Thyroid gland (tissue), 4 donors: ENCODE measurements around the gene GPSM3. TPM values are rescaled to one million over a fixed set of nuclear protein-coding genes. Genes with fewer than 3 reads are reported as not detected.

Source experiments
- DNase-seq, 2 donors: peaks; one replicate each; pipeline ENCODE4 v3.0.0-alpha.2; 2019
- H3K27ac ChIP-seq, 3 donors: fragments of 200-600 bp; sonication (generic); 1 replicate in 2 of 3; 2 replicates in 1 of 3; pipeline ENCODE4 v1.5.1; 2016 to 2019; ENCODE audit warnings: mild to moderate bottlenecking in 1 of 3, moderate library complexity in 1 of 3
- H3K27me3 ChIP-seq: fragments of 200-600 bp; sonication (generic); one replicate; pipeline ENCODE4 v1.5.1; 2019
- H3K36me3 ChIP-seq, 2 donors: fragments of 200-600 bp; sonication (generic); one replicate each; pipeline ENCODE4 v1.5.1; 2016 to 2019
- H3K4me1 ChIP-seq, 2 donors: fragments of 200-600 bp; sonication (generic); one replicate each; pipeline ENCODE4 v1.5.1; 2017 to 2019
- H3K4me3 ChIP-seq, 3 donors: fragments of 200-600 bp; sonication (generic); replicated peaks in 1 of 3; 1 replicate in 2 of 3; 2 replicates in 1 of 3; pipeline ENCODE4 v1.5.1; 2016; ENCODE audit warnings: mild to moderate bottlenecking in 1 of 3
- H3K9me3 ChIP-seq: fragments of 200-600 bp; sonication (generic); one replicate; pipeline ENCODE4 v1.5.1; 2017
- CTCF ChIP-seq, 6 experiments: fragments of 200-600 bp in 3 of 6; fragments of 450-650 bp in 3 of 6; sonication (generic) in 3 of 6; IDR thresholded peaks; one replicate each; pipeline ENCODE4 v1.5.1; 2016 to 2019; ENCODE audit warnings: antibody characterized with exemption in 6 of 6, mild to moderate bottlenecking in 2 of 6, inconsistent platforms in 1 of 6, moderate library complexity in 1 of 6
- POLR2A ChIP-seq, 2 donors: fragments of 450-650 bp; IDR thresholded peaks; one replicate each; pipeline ENCODE4 v1.6.1; 2017; ENCODE audit warnings: antibody characterized with exemption in 2 of 2, mild to moderate bottlenecking in 2 of 2, moderate library complexity in 1 of 2
- WGBS, 2 donors: methylation state at CpG; one replicate each; pipeline ENCODE4 v1.1.5; 2017; 5-methylcytosine and 5-hydroxymethylcytosine counted together
- intact Hi-C: fragments of 100-400 bp; cut with DNase I; formaldehyde crosslinking; loops from one replicate; pipeline ENCODE4 v1.15.1; 2023
- total RNA-seq, 4 donors: library from RNA; depleted of rRNA; stranded (reverse); fragments of >200 nt; gene quantifications; one replicate each; pipeline ENCODE4 v1.2.3, GENCODE V29; 2016

GPSM3 gene
- total RNA-seq, 4 donors from 2014 or later = 4.2 to 6.5 (median 5.5) TPM

- H3K4me1 ChIP-seq = peaks cover 6% of the 10 kb centered on the region in 2 donors
- H3K36me3 ChIP-seq = peaks cover 8 to 32% of the 10 kb centered on the region in 2 donors
- TF ChIP-seq POLR2A (IDR thresholded peaks at IDR 0.05) (no peak), CTCF (IDR thresholded peaks at IDR 0.05) (no peak)
- H3K27me3 ChIP-seq = no peaks in the 10 kb centered on the region
- H3K9me3 ChIP-seq = no peaks in the 10 kb centered on the region
- no peak overlapping the region for H3K27ac ChIP-seq
- WGBS, 2 donors = 95% methylated on average over 11 of the region's 11 CpGs
- no peak overlapping the region for H3K4me3 ChIP-seq
- intact Hi-C loops = no loop called here
- DNase-seq = no peak
These were observed 22.1 kb downstream of the GPSM3 start for GRCh38 chr6:32170294-32170693.

DNA sequence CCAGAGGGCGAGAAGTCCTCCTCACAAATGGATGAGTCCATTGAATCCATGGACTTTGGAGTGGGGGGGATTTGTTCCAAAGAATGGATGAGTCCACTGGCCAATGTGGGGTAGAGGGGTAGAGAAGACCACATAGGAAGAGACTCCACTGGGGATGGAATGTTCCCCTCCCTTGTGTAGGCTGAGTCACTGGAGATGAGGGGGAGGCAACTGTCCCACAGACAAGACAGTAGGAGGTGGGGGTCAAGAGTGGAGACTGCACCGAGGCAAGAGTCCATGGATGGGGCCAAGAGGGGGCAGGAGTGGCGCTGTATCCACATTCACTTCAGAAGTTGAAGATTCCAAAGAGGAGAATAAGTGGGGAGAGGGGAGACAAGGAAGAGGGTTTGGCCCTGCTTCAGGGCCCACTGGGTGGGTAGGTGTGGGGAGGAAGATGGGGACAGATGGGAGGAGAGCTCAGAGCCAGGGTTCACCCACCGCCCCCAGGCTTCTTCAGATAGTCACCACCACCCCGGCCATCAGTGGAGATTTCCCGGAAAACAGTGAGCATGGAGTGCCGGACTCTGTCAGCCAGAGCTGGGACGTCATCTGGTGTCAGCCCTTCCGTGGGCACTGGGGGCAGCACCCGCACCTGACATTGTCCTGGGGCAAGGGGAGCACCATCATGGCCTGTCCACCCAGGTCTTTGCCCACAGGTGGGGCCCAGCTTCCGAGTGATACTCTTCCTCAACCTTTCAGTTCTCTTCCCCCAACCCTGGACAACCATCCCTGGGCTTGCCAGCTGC lies 23.4 kb downstream of the GPSM3 start:
- no peak overlapping the region for H3K27ac ChIP-seq
- peaks cover 8 to 32% of the 10 kb centered on the region in 2 donors for H3K36me3 ChIP-seq

DNA sequence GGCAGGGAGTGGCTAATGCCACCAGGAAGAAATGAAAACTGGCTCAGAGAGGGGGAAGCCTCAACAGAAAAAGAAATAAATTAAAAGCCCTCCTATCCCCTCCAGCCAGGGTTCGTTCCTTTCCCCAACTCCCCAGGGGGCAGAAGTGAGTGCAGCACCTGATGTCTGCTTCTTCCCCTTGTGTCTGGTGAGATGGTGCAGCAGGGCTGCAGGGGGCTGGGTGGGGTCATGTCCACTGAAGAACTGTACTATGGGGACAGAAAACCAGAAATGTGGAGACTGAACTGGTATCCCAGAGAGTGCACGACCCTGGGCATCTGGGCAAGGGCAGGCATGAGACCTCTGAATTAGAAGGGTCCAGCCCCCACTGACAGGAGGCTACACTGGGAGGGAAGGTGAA lies 24.1 kb downstream of the GPSM3 start:
- Histone ChIP-seq H3K36me3 (peaks cover 8 to 32% of the 10 kb centered on the region in 2 donors), H3K27ac (no peak overlapping the region), H3K4me1 (no peaks in the 10 kb centered on the region), H3K4me3 (no peak overlapping the region), H3K9me3 (no peaks in the 10 kb centered on the region), H3K27me3 (no peaks in the 10 kb centered on the region)
- intact Hi-C loops = no loop called here
- WGBS, 2 donors = 78 to 82% methylated on average over 2 of the region's 2 CpGs
- DNase-seq = no peak
- no peak for TF ChIP-seq POLR2A (IDR thresholded peaks at IDR 0.05)
- TF ChIP-seq CTCF (IDR thresholded peaks at IDR 0.05) = no peak

More for the DNA sequence above, 23.4 kb downstream of the GPSM3 start:
- Histone ChIP-seq H3K9me3 (no peaks in the 10 kb centered on the region), H3K4me1 (no peaks in the 10 kb centered on the region), H3K4me3 (no peak overlapping the region), H3K27me3 (no peaks in the 10 kb centered on the region)
- no peak for DNase-seq
- WGBS, 2 donors = 85 to 91% methylated on average over 9 to 11 of the region's 11 CpGs
- TF ChIP-seq CTCF (IDR thresholded peaks at IDR 0.05) (no peak), POLR2A (IDR thresholded peaks at IDR 0.05) (no peak)
- intact Hi-C loops = no loop called here

DNA sequence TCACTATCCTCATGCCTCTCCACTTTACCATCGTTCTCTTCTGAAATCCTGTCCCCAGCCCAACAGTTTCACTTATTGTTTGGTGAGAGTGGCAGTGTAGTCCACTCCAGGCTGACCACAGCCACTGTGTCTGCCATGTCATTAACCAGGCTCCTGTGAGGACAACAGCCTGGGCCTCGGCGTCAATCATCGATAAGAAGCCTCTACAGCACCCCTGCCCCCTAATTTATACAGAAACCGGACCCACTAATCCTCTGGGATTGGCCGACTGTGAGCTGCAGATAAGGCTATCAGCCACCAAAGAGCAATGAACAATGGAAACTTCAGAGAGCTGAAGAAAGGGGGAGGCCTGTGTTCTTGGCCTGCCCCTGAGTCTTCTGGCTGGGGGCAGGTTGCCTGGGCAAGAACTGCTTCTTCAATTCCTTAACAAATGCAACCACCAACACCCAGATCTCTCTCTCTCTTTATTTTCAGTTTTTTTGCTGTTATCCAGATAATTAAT lies 24.6 kb downstream of the GPSM3 start:
- Histone ChIP-seq H3K4me3 (no peak overlapping the region), H3K4me1 (no peaks in the 10 kb centered on the region), H3K27ac (no peak overlapping the region), H3K27me3 (no peaks in the 10 kb centered on the region), H3K36me3 (peaks cover 8 to 32% of the 10 kb centered on the region in 2 donors), H3K9me3 (no peaks in the 10 kb centered on the region)
- 73 to 74% methylated on average over 6 of the region's 6 CpGs for WGBS, 2 donors
- no peak for DNase-seq
- no peak for TF ChIP-seq CTCF (IDR thresholded peaks at IDR 0.05)
- intact Hi-C loops = no loop called here

- intact Hi-C loops = no loop called here
- no peak overlapping the region for H3K27ac ChIP-seq
- H3K4me1 ChIP-seq = no peaks in the 10 kb centered on the region
- DNase-seq = no peak
- H3K36me3 ChIP-seq = peaks cover 8 to 32% of the 10 kb centered on the region in 2 donors
- no peaks in the 10 kb centered on the region for H3K9me3 ChIP-seq
- H3K4me3 ChIP-seq = no peak overlapping the region
- no peak for TF ChIP-seq POLR2A (IDR thresholded peaks at IDR 0.05)
- TF ChIP-seq CTCF (IDR thresholded peaks at IDR 0.05) = no peak
- WGBS, 2 donors = 87 to 88% methylated on average over 31 to 32 of the region's 32 CpGs
- no peaks in the 10 kb centered on the region for H3K27me3 ChIP-seq
These were observed 25.2 kb downstream of the GPSM3 start for GRCh38 chr6:32167154-32167760.
